A549 (cell line): ENCODE data around the gene ZNF264. TPM values are rescaled to one million over a fixed set of nuclear protein-coding genes. Genes with fewer than 3 reads are reported as not detected.

Experiments used
- ATAC-seq, 2 experiments: fragments of 200-7000 bp in 1 of 2; fragments of >200 bp in 1 of 2; cut with Nextera tagmentation in 1 of 2; cut with Tn5 transposase in 1 of 2; 3 replicates each; pipeline versions ENCODE4 v1.8.0 to v1.9.1; 2018 to 2020; ENCODE audit warnings: mild to moderate bottlenecking in 1 of 2, moderate library complexity in 1 of 2
- CTCF ChIA-PET: fragments of 300-600 bp; sonication (Branson Sonifier 250); formaldehyde crosslinking; extraction: SDS; loops from one replicate; lab custom pipeline; 2021; ENCODE audit warnings: antibody characterized with exemption, inconsistent platforms; lab: Yijun Ruan, JAX
- POLR2A ChIA-PET: fragments of 350-600 bp; formaldehyde crosslinking; extraction: SDS; loops from one replicate; lab custom pipeline; 2021; ENCODE audit warnings: antibody characterized with exemption, inconsistent platforms; lab: Yijun Ruan, JAX
- DNase-seq, 2 experiments: peaks; one replicate each; pipeline versions ENCODE4 v3.0.0 to v3.0.0-alpha.2; 2011 to 2016; ENCODE audit warnings: low read depth in 1 of 2, low spot score in 1 of 2
- FAIRE-seq: peaks from 2 replicates; lab custom pipeline; 2011; peaks lifted over from hg19 to GRCh38; lab: Jason Lieb, UNC
- H3K27ac ChIP-seq, 2 experiments: fragments of >200 bp; sonication (Bioruptor Twin); formaldehyde crosslinking; 3 replicates each; pipeline ENCODE4 v1.5.1; 2016 to 2017
- H3K4me1 ChIP-seq: fragments of >200 bp; sonication (Bioruptor Twin); formaldehyde crosslinking; 3 replicates; pipeline ENCODE4 v1.6.1; 2016
- H3K4me2 ChIP-seq: fragments of >200 bp; sonication (Bioruptor Twin); formaldehyde crosslinking; 3 replicates; pipeline ENCODE4 v1.6.1; 2016
- H3K4me3 ChIP-seq: fragments of >200 bp; sonication (Bioruptor Twin); formaldehyde crosslinking; 3 replicates; pipeline ENCODE4 v1.5.1; 2016
- H3K9me3 ChIP-seq: fragments of >200 bp; sonication (Bioruptor Twin); formaldehyde crosslinking; 3 replicates; pipeline ENCODE4 v1.6.1; 2016
- FOSL2 ChIP-seq, 2 experiments: fragments of 450-650 bp in 1 of 2; fragments of >200 bp in 1 of 2; sonication (Bioruptor Twin) in 1 of 2; formaldehyde crosslinking; IDR thresholded peaks; 2 replicates each; pipeline versions ENCODE4 v1.5.0 to v1.6.1; 2016 to 2020; ENCODE audit warnings: mild to moderate bottlenecking in 1 of 2, moderate library complexity in 1 of 2
- NFE2L2 ChIP-seq: fragments of 150-350 bp; conservative IDR thresholded peaks from 2 replicates; pipeline ENCODE4 v1.6.1; 2014; ENCODE audit warnings: low read length
- PBX3 ChIP-seq: IDR thresholded peaks from 2 replicates; pipeline ENCODE4 v1.6.1; 2012
- RCOR1 ChIP-seq: fragments of 150-350 bp; IDR thresholded peaks from 2 replicates; pipeline ENCODE4 v1.6.1; 2014; ENCODE audit warnings: antibody characterized with exemption, low read length, low read depth
- WGBS: methylation state at CpG from one replicate; pipeline ENCODE4 v1.1.6; 2017; ENCODE audit errors: missing lambda C conversion rate; 5-methylcytosine and 5-hydroxymethylcytosine counted together
- polyA plus RNA-seq, 4 experiments: library from polyadenylated mRNA; depleted of rRNA in 3 of 4; stranded (reverse); fragments of >200 nt; fragmentation: RNase III in 1 of 4; extraction: RNeasy Plus Mini Kit Qiagen cat#74134 plus additional on column Dnase treatment in 1 of 4; gene quantifications; 2 replicates in 3 of 4; 3 replicates in 1 of 4; pipeline ENCODE4 v1.2.3, GENCODE V29; 2011 to 2017
- small RNA-seq, 6 experiments: library from RNA; depleted of rRNA; stranded (forward); fragments of <200 nt; gene quantifications; one replicate each; pipeline ENCODE3, GENCODE V24; 2012

The ZNF264 gene
- polyA plus RNA-seq, 2 of the 4 experiments (the other 2 are of a cell fraction): 3.4 to 9.1 TPM

GRCh38 chr19:57271280-57271679, 80.0 kb downstream of the ZNF264 start:
- Histone ChIP-seq H3K4me2 (no peak overlapping the region), H3K4me1 (no peaks in the 10 kb centered on the region), H3K9me3 (peaks cover 68% of the 10 kb centered on the region), H3K4me3 (no peak overlapping the region), H3K27ac (no peak overlapping the region)
- ChIA-PET CTCF (no interaction called here), POLR2A (no interaction called here)
- no peak for ATAC-seq
- no peak for DNase-seq
- 88% methylated on average over 8 of the region's 8 CpGs for WGBS
- TF ChIP-seq FOSL2 (IDR thresholded peaks at IDR 0.05) (no peak), FOSL2 (CRISPR knock-in tag; IDR thresholded peaks at IDR 0.05) (no peak), NFE2L2 (no peak), PBX3 (no peak), RCOR1 (no peak)
- FAIRE-seq: no peak

Small RNAs within 50 kb of the gene (small RNA-seq; reads per million reads assigned to genes)
- 0 reads per million in 6 experiments for gene AC025588.3

Other genes with a start within 250 kb of the ZNF264 start
- not detected in 2 replicates for gene USP29, start 71.5 kb upstream of the ZNF264 start, polyA plus RNA-seq (2011; rRNA removed)
- gene USP29, start 71.5 kb upstream of the ZNF264 start, polyA plus RNA-seq (2017; fragmentation: RNase III; extraction: RNeasy Plus Mini Kit Qiagen cat#74134 plus additional on column Dnase treatment): not detected in 3 replicates
- not detected in 2 replicates for gene ZIM3, start 46.3 kb upstream of the ZNF264 start, polyA plus RNA-seq (2011; rRNA removed)
- gene ZIM3, start 46.3 kb upstream of the ZNF264 start, polyA plus RNA-seq (2017; fragmentation: RNase III; extraction: RNeasy Plus Mini Kit Qiagen cat#74134 plus additional on column Dnase treatment): not detected in 3 replicates
- gene DUXA, start 24.0 kb upstream of the ZNF264 start, polyA plus RNA-seq (2011; rRNA removed): 0.09 TPM in 1 of 2 replicates, not detected in the other
- gene DUXA, start 24.0 kb upstream of the ZNF264 start, polyA plus RNA-seq (2017; fragmentation: RNase III; extraction: RNeasy Plus Mini Kit Qiagen cat#74134 plus additional on column Dnase treatment): not detected in 3 replicates
- 0.83 and 0.96 TPM in 2 replicates for gene AURKC, start 39.5 kb downstream of the ZNF264 start, polyA plus RNA-seq (2011; rRNA removed)
- 0.27 to 0.43 TPM (median 0.34 TPM) in 3 replicates for gene AURKC, start 39.5 kb downstream of the ZNF264 start, polyA plus RNA-seq (2017; fragmentation: RNase III; extraction: RNeasy Plus Mini Kit Qiagen cat#74134 plus additional on column Dnase treatment)
- 5.6 and 6.6 TPM in 2 replicates for gene ZNF805, start 49.1 kb downstream of the ZNF264 start, polyA plus RNA-seq (2011; rRNA removed)
- gene ZNF805, start 49.1 kb downstream of the ZNF264 start, polyA plus RNA-seq (2017; fragmentation: RNase III; extraction: RNeasy Plus Mini Kit Qiagen cat#74134 plus additional on column Dnase treatment): 1.1 to 1.5 TPM (median 1.5 TPM) in 3 replicates
- 16.1 and 23.4 TPM in 2 replicates for gene ZNF460, start 89.0 kb downstream of the ZNF264 start, polyA plus RNA-seq (2011; rRNA removed)
- 0.50 to 0.63 TPM (median 0.58 TPM) in 3 replicates for gene ZNF460, start 89.0 kb downstream of the ZNF264 start, polyA plus RNA-seq (2017; fragmentation: RNase III; extraction: RNeasy Plus Mini Kit Qiagen cat#74134 plus additional on column Dnase treatment)
- gene ZNF543, start 129.0 kb downstream of the ZNF264 start, polyA plus RNA-seq (2011; rRNA removed): 3.9 and 4.4 TPM in 2 replicates
- 1.4 to 1.5 TPM (median 1.4 TPM) in 3 replicates for gene ZNF543, start 129.0 kb downstream of the ZNF264 start, polyA plus RNA-seq (2017; fragmentation: RNase III; extraction: RNeasy Plus Mini Kit Qiagen cat#74134 plus additional on column Dnase treatment)
- 4.8 and 5.5 TPM in 2 replicates for gene ZNF304, start 159.8 kb downstream of the ZNF264 start, polyA plus RNA-seq (2011; rRNA removed)
- 2.1 to 2.3 TPM (median 2.3 TPM) in 3 replicates for gene ZNF304, start 159.8 kb downstream of the ZNF264 start, polyA plus RNA-seq (2017; fragmentation: RNase III; extraction: RNeasy Plus Mini Kit Qiagen cat#74134 plus additional on column Dnase treatment)
- gene TRAPPC2B, start 172.1 kb downstream of the ZNF264 start, polyA plus RNA-seq (2011; rRNA removed): 25.1 and 27.8 TPM in 2 replicates
- 12.2 to 15.7 TPM (median 14.5 TPM) in 3 replicates for gene TRAPPC2B, start 172.1 kb downstream of the ZNF264 start, polyA plus RNA-seq (2017; fragmentation: RNase III; extraction: RNeasy Plus Mini Kit Qiagen cat#74134 plus additional on column Dnase treatment)
- gene ZNF547, start 172.1 kb downstream of the ZNF264 start, polyA plus RNA-seq (2011; rRNA removed): 2.9 TPM in 2 replicates
- gene ZNF547, start 172.1 kb downstream of the ZNF264 start, polyA plus RNA-seq (2017; fragmentation: RNase III; extraction: RNeasy Plus Mini Kit Qiagen cat#74134 plus additional on column Dnase treatment): 1.7 to 2.1 TPM (median 2.0 TPM) in 3 replicates
- 9.6 and 11.3 TPM in 2 replicates for gene ZNF548, start 198.4 kb downstream of the ZNF264 start, polyA plus RNA-seq (2011; rRNA removed)
- 6.4 to 8.4 TPM (median 7.4 TPM) in 3 replicates for gene ZNF548, start 198.4 kb downstream of the ZNF264 start, polyA plus RNA-seq (2017; fragmentation: RNase III; extraction: RNeasy Plus Mini Kit Qiagen cat#74134 plus additional on column Dnase treatment)
- gene ZNF17, start 219.7 kb downstream of the ZNF264 start, polyA plus RNA-seq (2011; rRNA removed): 6.4 and 6.8 TPM in 2 replicates
- 3.8 to 4.1 TPM (median 4.0 TPM) in 3 replicates for gene ZNF17, start 219.7 kb downstream of the ZNF264 start, polyA plus RNA-seq (2017; fragmentation: RNase III; extraction: RNeasy Plus Mini Kit Qiagen cat#74134 plus additional on column Dnase treatment)
- gene ZNF749, start 243.8 kb downstream of the ZNF264 start, polyA plus RNA-seq (2011; rRNA removed): 25.2 and 30.9 TPM in 2 replicates
- 11.7 to 12.6 TPM (median 12.4 TPM) in 3 replicates for gene ZNF749, start 243.8 kb downstream of the ZNF264 start, polyA plus RNA-seq (2017; fragmentation: RNase III; extraction: RNeasy Plus Mini Kit Qiagen cat#74134 plus additional on column Dnase treatment)